ENCODE measurements around the gene AGBL4.

Gene AGBL4

DNA sequence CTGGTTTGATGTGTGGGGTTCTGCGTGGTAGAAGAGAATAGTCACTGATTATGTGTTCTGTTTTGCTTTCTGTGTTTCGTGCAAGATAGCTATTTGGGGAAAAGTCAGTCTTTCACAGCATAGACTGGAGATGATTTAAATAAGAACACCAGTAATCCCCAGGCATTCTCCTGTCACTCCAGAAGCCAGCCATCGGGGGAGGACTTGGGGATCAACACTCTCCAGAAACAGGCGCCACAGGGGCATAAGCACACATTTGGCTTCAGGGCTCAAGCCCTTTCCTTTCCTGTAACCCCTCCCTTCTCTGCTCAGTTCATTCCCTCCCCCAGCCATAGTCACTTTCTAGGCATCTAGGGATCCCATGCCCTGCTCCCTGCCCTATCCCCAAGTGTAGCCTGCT, 1149.8 kb downstream of the AGBL4 start:
- TF ChIP-seq, protein P1, sequence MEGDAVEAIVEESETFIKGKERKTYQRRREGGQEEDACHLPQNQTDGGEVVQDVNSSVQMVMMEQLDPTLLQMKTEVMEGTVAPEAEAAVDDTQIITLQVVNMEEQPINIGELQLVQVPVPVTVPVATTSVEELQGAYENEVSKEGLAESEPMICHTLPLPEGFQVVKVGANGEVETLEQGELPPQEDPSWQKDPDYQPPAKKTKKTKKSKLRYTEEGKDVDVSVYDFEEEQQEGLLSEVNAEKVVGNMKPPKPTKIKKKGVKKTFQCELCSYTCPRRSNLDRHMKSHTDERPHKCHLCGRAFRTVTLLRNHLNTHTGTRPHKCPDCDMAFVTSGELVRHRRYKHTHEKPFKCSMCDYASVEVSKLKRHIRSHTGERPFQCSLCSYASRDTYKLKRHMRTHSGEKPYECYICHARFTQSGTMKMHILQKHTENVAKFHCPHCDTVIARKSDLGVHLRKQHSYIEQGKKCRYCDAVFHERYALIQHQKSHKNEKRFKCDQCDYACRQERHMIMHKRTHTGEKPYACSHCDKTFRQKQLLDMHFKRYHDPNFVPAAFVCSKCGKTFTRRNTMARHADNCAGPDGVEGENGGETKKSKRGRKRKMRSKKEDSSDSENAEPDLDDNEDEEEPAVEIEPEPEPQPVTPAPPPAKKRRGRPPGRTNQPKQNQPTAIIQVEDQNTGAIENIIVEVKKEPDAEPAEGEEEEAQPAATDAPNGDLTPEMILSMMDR (IDR thresholded peaks at IDR 0.05; ENCODE audit: borderline replicate concordance, extremely low read depth, low read length, poor library complexity, severe bottlenecking): no peak
- no peak for TF ChIP-seq EZH2 (IDR thresholded peaks at IDR 0.05; ENCODE audit: borderline replicate concordance, low read depth, low read length, severe bottlenecking)
- H3K27me3 ChIP-seq (ENCODE audit: insufficient read depth, low read length, poor library complexity): peaks cover 10% of the 10 kb centered on the region
- no peaks in the 10 kb centered on the region for H4K20me1 ChIP-seq (ENCODE audit: insufficient read depth, low read length)
- DNase-seq (no peak), ATAC-seq (ENCODE audit: insufficient read depth, low read depth) (no peak)
- H3K4me1 ChIP-seq (ENCODE audit: insufficient read depth, low read length): no peaks in the 10 kb centered on the region
- H2AFZ ChIP-seq (ENCODE audit: low read depth, low read length): no peak overlapping the region
- no peak overlapping the region for H3K27ac ChIP-seq (ENCODE audit: low read length)
- H3K36me3 ChIP-seq (ENCODE audit: insufficient read depth, low read length): no peaks in the 10 kb centered on the region
- H3K79me2 ChIP-seq (ENCODE audit: insufficient read depth, low read length): no peaks in the 10 kb centered on the region
- no peak overlapping the region for H3K4me2 ChIP-seq (ENCODE audit: insufficient read depth, low read length)
- H3K9ac ChIP-seq (ENCODE audit: low read depth, low read length): no peak overlapping the region
- no peak overlapping the region for H3K4me3 ChIP-seq (ENCODE audit: low read depth in 1 of 2, low read length in 2 of 2)
- H3K9me3 ChIP-seq (ENCODE audit: insufficient read depth, low read length, severe bottlenecking): no peaks in the 10 kb centered on the region

DNA sequence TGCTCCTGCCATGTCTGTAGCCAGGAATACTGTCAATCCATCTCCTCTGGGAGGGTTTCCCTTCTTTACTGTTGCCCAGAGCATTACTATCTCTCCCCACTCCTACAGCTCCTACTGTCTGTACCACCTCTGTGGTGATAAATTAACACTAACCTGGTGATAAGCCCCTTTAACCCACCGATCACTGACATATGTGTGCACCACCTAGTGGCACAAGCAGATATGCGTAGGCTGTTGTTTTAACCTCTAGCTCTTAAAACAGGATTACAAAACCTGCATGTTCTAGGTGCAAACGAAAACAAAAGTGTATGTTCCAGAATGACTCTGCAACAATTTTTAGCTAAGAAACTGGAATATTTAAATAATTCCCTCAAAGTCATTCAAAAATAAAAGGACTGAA, 1153.2 kb downstream of the AGBL4 start:
- Histone ChIP-seq H3K4me3 (ENCODE audit: low read depth in 1 of 2, low read length in 2 of 2) (no peak overlapping the region), H3K9ac (ENCODE audit: low read depth, low read length) (no peak overlapping the region), H3K4me2 (ENCODE audit: insufficient read depth, low read length) (no peak overlapping the region), H3K79me2 (ENCODE audit: insufficient read depth, low read length) (no peaks in the 10 kb centered on the region), H3K27me3 (ENCODE audit: insufficient read depth, low read length, poor library complexity) (peaks cover 4% of the 10 kb centered on the region), H3K9me3 (ENCODE audit: insufficient read depth, low read length, severe bottlenecking) (no peaks in the 10 kb centered on the region), H3K27ac (ENCODE audit: low read length) (no peak overlapping the region), H3K36me3 (ENCODE audit: insufficient read depth, low read length) (no peaks in the 10 kb centered on the region), H3K4me1 (ENCODE audit: insufficient read depth, low read length) (no peaks in the 10 kb centered on the region), H4K20me1 (ENCODE audit: insufficient read depth, low read length) (no peaks in the 10 kb centered on the region), H2AFZ (ENCODE audit: low read depth, low read length) (no peak overlapping the region)
- ATAC-seq (ENCODE audit: insufficient read depth, low read depth) (peak; percentile 52; the same call in 1 of the 3 replicates), DNase-seq (peak; percentile 12)
- no peak for TF ChIP-seq EZH2 (IDR thresholded peaks at IDR 0.05; ENCODE audit: borderline replicate concordance, low read depth, low read length, severe bottlenecking)
- TF ChIP-seq, protein P1 (IDR thresholded peaks at IDR 0.05; ENCODE audit: borderline replicate concordance, extremely low read depth, low read length, poor library complexity, severe bottlenecking): peak; percentile 71

DNA sequence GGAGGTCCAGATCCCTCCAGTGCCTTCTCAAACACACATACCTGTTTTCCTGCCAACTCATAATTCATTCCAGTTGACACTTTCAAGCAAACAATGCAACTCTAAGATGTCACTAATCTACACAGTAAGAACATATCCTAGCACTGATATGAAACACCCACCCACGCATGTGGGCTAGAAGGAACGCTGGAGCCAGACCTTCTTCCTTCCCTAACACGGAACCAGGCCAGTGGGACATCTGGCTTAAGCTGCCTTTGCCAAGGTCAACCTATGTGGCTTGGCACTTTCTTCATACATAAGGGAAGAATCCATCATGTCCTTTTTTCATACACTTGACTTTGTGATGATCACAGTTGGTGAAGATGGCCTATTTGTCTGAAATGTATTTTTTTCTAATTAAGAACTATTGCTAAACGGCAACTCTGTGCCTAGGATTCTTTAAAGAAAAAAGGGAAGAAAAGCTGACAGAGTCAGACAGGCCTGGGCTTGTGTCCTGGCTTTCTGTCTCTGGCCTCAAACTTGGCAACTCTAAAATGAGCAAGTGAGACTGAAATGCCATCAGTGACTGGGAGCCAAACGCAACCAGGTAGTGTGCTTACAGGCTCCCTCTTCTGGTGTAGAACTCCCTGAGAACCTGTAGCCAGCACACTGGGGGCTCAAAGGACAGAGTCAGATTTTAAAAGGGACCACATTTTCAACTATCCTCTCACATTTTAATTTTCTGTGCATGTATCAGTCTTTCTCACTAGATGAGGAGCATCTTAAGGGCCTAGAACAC, 1154.4 kb downstream of the AGBL4 start:
- no peak overlapping the region for H2AFZ ChIP-seq (ENCODE audit: low read depth, low read length)
- H4K20me1 ChIP-seq (ENCODE audit: insufficient read depth, low read length): no peaks in the 10 kb centered on the region
- H3K79me2 ChIP-seq (ENCODE audit: insufficient read depth, low read length): no peaks in the 10 kb centered on the region
- H3K27ac ChIP-seq (ENCODE audit: low read length): no peak overlapping the region
- no peaks in the 10 kb centered on the region for H3K36me3 ChIP-seq (ENCODE audit: insufficient read depth, low read length)
- DNase-seq (no peak), ATAC-seq (ENCODE audit: insufficient read depth, low read depth) (no peak)
- H3K4me1 ChIP-seq (ENCODE audit: insufficient read depth, low read length): no peaks in the 10 kb centered on the region
- H3K27me3 ChIP-seq (ENCODE audit: insufficient read depth, low read length, poor library complexity): peaks cover 2% of the 10 kb centered on the region
- no peak overlapping the region for H3K4me2 ChIP-seq (ENCODE audit: insufficient read depth, low read length)
- no peak overlapping the region for H3K4me3 ChIP-seq (ENCODE audit: low read depth in 1 of 2, low read length in 2 of 2)
- no peaks in the 10 kb centered on the region for H3K9me3 ChIP-seq (ENCODE audit: insufficient read depth, low read length, severe bottlenecking)
- TF ChIP-seq, protein P1 (IDR thresholded peaks at IDR 0.05; ENCODE audit: borderline replicate concordance, extremely low read depth, low read length, poor library complexity, severe bottlenecking): no peak
- TF ChIP-seq EZH2 (IDR thresholded peaks at IDR 0.05; ENCODE audit: borderline replicate concordance, low read depth, low read length, severe bottlenecking): no peak
- H3K9ac ChIP-seq (ENCODE audit: low read depth, low read length): no peak overlapping the region
